Measurements from ENCODE around the gene APC2.
"Not testable (repeated sequence)": the region's sequence is repeated elsewhere in the genome, so short reads cannot be mapped to it uniquely, and the experiment has no call there.

Gene APC2

GRCh38 chr19:1475751-1476437 lies 26.0 kb downstream of the APC2 start:
- TF ChIP-seq, protein P1, sequence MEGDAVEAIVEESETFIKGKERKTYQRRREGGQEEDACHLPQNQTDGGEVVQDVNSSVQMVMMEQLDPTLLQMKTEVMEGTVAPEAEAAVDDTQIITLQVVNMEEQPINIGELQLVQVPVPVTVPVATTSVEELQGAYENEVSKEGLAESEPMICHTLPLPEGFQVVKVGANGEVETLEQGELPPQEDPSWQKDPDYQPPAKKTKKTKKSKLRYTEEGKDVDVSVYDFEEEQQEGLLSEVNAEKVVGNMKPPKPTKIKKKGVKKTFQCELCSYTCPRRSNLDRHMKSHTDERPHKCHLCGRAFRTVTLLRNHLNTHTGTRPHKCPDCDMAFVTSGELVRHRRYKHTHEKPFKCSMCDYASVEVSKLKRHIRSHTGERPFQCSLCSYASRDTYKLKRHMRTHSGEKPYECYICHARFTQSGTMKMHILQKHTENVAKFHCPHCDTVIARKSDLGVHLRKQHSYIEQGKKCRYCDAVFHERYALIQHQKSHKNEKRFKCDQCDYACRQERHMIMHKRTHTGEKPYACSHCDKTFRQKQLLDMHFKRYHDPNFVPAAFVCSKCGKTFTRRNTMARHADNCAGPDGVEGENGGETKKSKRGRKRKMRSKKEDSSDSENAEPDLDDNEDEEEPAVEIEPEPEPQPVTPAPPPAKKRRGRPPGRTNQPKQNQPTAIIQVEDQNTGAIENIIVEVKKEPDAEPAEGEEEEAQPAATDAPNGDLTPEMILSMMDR (IDR thresholded peaks at IDR 0.05; ENCODE audit: low read depth, low read length): no peak
- TF ChIP-seq EZH2phosphoT487 (IDR thresholded peaks at IDR 0.05; ENCODE audit: low read depth): no peak
- Histone ChIP-seq H4K20me1 (ENCODE audit: insufficient read depth, low read length) (peaks cover 30% of the 10 kb centered on the region), H3K9ac (ENCODE audit: low read length) (no peak overlapping the region)

DNA sequence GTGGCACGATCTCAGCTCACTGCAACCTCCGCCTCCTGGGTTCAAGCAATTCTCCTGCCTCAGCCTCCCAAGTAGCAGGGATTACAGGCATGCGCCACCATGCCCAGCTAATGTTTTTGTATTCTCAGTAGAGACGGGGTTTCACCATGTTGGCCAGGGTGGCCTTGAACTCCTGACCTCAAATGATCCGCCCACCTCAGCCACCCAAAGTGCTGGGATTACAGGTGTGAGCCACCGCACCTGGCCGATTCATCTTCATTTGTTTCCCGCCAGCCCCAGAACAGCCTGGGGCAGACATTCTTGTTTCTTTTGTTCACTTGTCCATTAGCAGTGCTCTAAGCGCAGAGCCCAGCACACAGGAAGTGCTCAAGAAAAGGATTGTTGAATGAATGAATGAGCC lies 27.1 kb downstream of the APC2 start:
- H3K4me1 ChIP-seq (ENCODE audit: low read length): not testable (repeated sequence)

More at GRCh38 chr19:1475751-1476437, 26.0 kb downstream of the APC2 start:
- Histone ChIP-seq H3K4me2 (ENCODE audit: low read length) (no peak overlapping the region), H3K9me3 (ENCODE audit: insufficient read depth, low read length) (no peaks in the 10 kb centered on the region), H3K79me2 (ENCODE audit: low read length) (peaks cover 30% of the 10 kb centered on the region), H3K27ac (ENCODE audit: low read length) (no peak overlapping the region), H3K27me3 (ENCODE audit: low read depth, low read length) (no peaks in the 10 kb centered on the region), H2AFZ (ENCODE audit: low read depth, low read length) (no peak overlapping the region), H3K4me3 (ENCODE audit: low read length) (no peak overlapping the region), H3K36me3 (replicated peaks; ENCODE audit: low read depth, low read length) (peaks cover 17% of the 10 kb centered on the region), H3K4me1 (ENCODE audit: low read length) (peaks cover 6% of the 10 kb centered on the region; the same call in 1 of the 2 replicates)

GRCh38 chr19:1478934-1479707 lies 29.2 kb downstream of the APC2 start, which contains the start of gene C19orf25:
Gene C19orf25, minus strand, starts transcription at chr19:1479215. Its CDS starts 312 bp downstream, at chr19:1478903.
- Histone ChIP-seq H3K79me2 (ENCODE audit: low read length) (peaks cover 30% of the 10 kb centered on the region), H3K27me3 (ENCODE audit: low read depth, low read length) (no peaks in the 10 kb centered on the region), H2AFZ (ENCODE audit: low read depth, low read length) (peak within 1 kb of the TSS; percentile 97), H3K9me3 (ENCODE audit: insufficient read depth, low read length) (no peaks in the 10 kb centered on the region), H3K27ac (ENCODE audit: low read length) (peak within 1 kb of the TSS; percentile 78), H3K4me1 (ENCODE audit: low read length) (peaks cover 6% of the 10 kb centered on the region; the same call in 1 of the 2 replicates), H3K36me3 (replicated peaks; ENCODE audit: low read depth, low read length) (peaks cover 17% of the 10 kb centered on the region), H3K4me3 (ENCODE audit: low read length) (peak within 1 kb of the TSS; percentile 86), H4K20me1 (ENCODE audit: insufficient read depth, low read length) (peaks cover 9% of the 10 kb centered on the region; the same call in 1 of the 2 replicates), H3K9ac (ENCODE audit: low read length) (peak within 1 kb of the TSS; percentile 81), H3K4me2 (ENCODE audit: low read length) (peak within 1 kb of the TSS; percentile 73)
- TF ChIP-seq, protein P1 (IDR thresholded peaks at IDR 0.05; ENCODE audit: low read depth, low read length): no peak
- TF ChIP-seq EZH2phosphoT487 (IDR thresholded peaks at IDR 0.05; ENCODE audit: low read depth): no peak

More for the DNA sequence above, 27.1 kb downstream of the APC2 start:
- H3K27ac ChIP-seq (ENCODE audit: low read length); H3K9me3 ChIP-seq (ENCODE audit: insufficient read depth, low read length); H3K4me2 ChIP-seq (ENCODE audit: low read length); H2AFZ ChIP-seq (ENCODE audit: low read depth, low read length); H3K27me3 ChIP-seq (ENCODE audit: low read depth, low read length); H3K4me3 ChIP-seq (ENCODE audit: low read length); H3K9ac ChIP-seq (ENCODE audit: low read length): not testable (repeated sequence)
- H4K20me1 ChIP-seq (ENCODE audit: insufficient read depth, low read length): peaks cover 27% of the 10 kb centered on the region
- H3K79me2 ChIP-seq (ENCODE audit: low read length): peaks cover 30% of the 10 kb centered on the region
- peaks cover 17% of the 10 kb centered on the region for H3K36me3 ChIP-seq (replicated peaks; ENCODE audit: low read depth, low read length)

- no peak overlapping the region for H2AFZ ChIP-seq (ENCODE audit: low read depth, low read length)
- TF ChIP-seq, protein P1 (IDR thresholded peaks at IDR 0.05; ENCODE audit: low read depth, low read length): no peak
- no peak for TF ChIP-seq EZH2phosphoT487 (IDR thresholded peaks at IDR 0.05; ENCODE audit: low read depth)
- peaks cover 6% of the 10 kb centered on the region; the same call in 1 of the 2 replicates for H3K4me1 ChIP-seq (ENCODE audit: low read length)
- no peak overlapping the region for H3K9ac ChIP-seq (ENCODE audit: low read length)
- no peak overlapping the region for H3K4me3 ChIP-seq (ENCODE audit: low read length)
- no peak overlapping the region for H3K4me2 ChIP-seq (ENCODE audit: low read length)
- peaks cover 4% of the 10 kb centered on the region for H3K36me3 ChIP-seq (replicated peaks; ENCODE audit: low read depth, low read length)
- no peak overlapping the region for H3K27ac ChIP-seq (ENCODE audit: low read length)
- no peaks in the 10 kb centered on the region for H3K9me3 ChIP-seq (ENCODE audit: insufficient read depth, low read length)
- peaks cover 24% of the 10 kb centered on the region for H3K79me2 ChIP-seq (ENCODE audit: low read length)
- no peaks in the 10 kb centered on the region for H4K20me1 ChIP-seq (ENCODE audit: insufficient read depth, low read length)
- no peaks in the 10 kb centered on the region for H3K27me3 ChIP-seq (ENCODE audit: low read depth, low read length)
These were observed 31.4 kb downstream of the APC2 start for GRCh38 chr19:1481224-1481892.
